ENCODE results near the gene ADGRV1. TPM values are rescaled to one million over a fixed set of nuclear protein-coding genes. Genes with fewer than 3 reads are reported as not detected.
A peak's percentile ranks its signal among the peaks of the same experiment; 100 is the strongest.

The ADGRV1 gene
- under 1 TPM; 0.44 to 0.52 TPM for total RNA-seq
- total RNA-seq: 0.58 to 0.83 reads per million in 2 donors

- H3K27ac Mint-ChIP-seq: no peak within 1 kb of the TSS
- peaks cover 77% of the 10 kb centered on the region for H3K27me3 Mint-ChIP-seq
- DNase-seq: no peak
Measured at GRCh38 chr5:90558344-90559192, at the start of gene ADGRV1. Gene ADGRV1, plus strand, starts transcription at chr5:90558797. Its CDS starts 99 bp downstream, at chr5:90558896.

GRCh38 chr5:90510438-90510837, 48.2 kb upstream of the ADGRV1 start:
- H3K27ac Mint-ChIP-seq: no peak overlapping the region
- peaks cover 7% of the 10 kb centered on the region for H3K36me3 Mint-ChIP-seq (ENCODE audit: low read depth)
- DNase-seq (no peak), ATAC-seq (no peak)
- H3K9me3 ChIP-seq (ENCODE audit: control insufficient read depth, low read length, poor library complexity, severe bottlenecking): no peaks in the 10 kb centered on the region
- H3K4me3 Mint-ChIP-seq: no peak overlapping the region
- no peaks in the 10 kb centered on the region for H3K27me3 Mint-ChIP-seq
- H3K4me1 Mint-ChIP-seq: peaks cover 8% of the 10 kb centered on the region

More at GRCh38 chr5:90558344-90559192, at the start of gene ADGRV1:
- Mint-ChIP-seq H3K36me3 (ENCODE audit: low read depth) (no peaks in the 10 kb centered on the region), H3K4me3 (peak within 1 kb of the TSS; percentile 86), H3K4me1 (peaks cover 15% of the 10 kb centered on the region)
- no peaks in the 10 kb centered on the region for H3K9me3 ChIP-seq (ENCODE audit: control insufficient read depth, low read length, poor library complexity, severe bottlenecking)
- ATAC-seq: peak; percentile 47

GRCh38 chr5:90514520-90514919, 44.1 kb upstream of the ADGRV1 start:
- H3K4me1 Mint-ChIP-seq: peaks cover 4% of the 10 kb centered on the region
- DNase-seq: no peak
- no peaks in the 10 kb centered on the region for H3K27me3 Mint-ChIP-seq

GRCh38 chr5:90518661-90519060, 39.9 kb upstream of the ADGRV1 start:
- Mint-ChIP-seq H3K4me3 (peak overlapping the region; percentile 25), H3K27me3 (no peaks in the 10 kb centered on the region), H3K36me3 (ENCODE audit: low read depth) (peaks cover 22% of the 10 kb centered on the region), H3K4me1 (peaks cover 14% of the 10 kb centered on the region), H3K27ac (no peak overlapping the region)
- DNase-seq (no peak), ATAC-seq (no peak)
- no peaks in the 10 kb centered on the region for H3K9me3 ChIP-seq (ENCODE audit: control insufficient read depth, low read length, poor library complexity, severe bottlenecking)

More at GRCh38 chr5:90514520-90514919, 44.1 kb upstream of the ADGRV1 start:
- H3K9me3 ChIP-seq (ENCODE audit: control insufficient read depth, low read length, poor library complexity, severe bottlenecking): no peaks in the 10 kb centered on the region
- H3K27ac Mint-ChIP-seq: no peak overlapping the region
- H3K36me3 Mint-ChIP-seq (ENCODE audit: low read depth): peaks cover 14% of the 10 kb centered on the region
- H3K4me3 Mint-ChIP-seq: no peak overlapping the region
- ATAC-seq: no peak

GRCh38 chr5:90519081-90519480, 39.5 kb upstream of the ADGRV1 start:
- no peaks in the 10 kb centered on the region for H3K27me3 Mint-ChIP-seq
- no peak for DNase-seq
- no peak for ATAC-seq
- peaks cover 14% of the 10 kb centered on the region for H3K4me1 Mint-ChIP-seq
- H3K27ac Mint-ChIP-seq: no peak overlapping the region
- no peaks in the 10 kb centered on the region for H3K9me3 ChIP-seq (ENCODE audit: control insufficient read depth, low read length, poor library complexity, severe bottlenecking)
- H3K36me3 Mint-ChIP-seq (ENCODE audit: low read depth): peaks cover 22% of the 10 kb centered on the region
- H3K4me3 Mint-ChIP-seq: peak overlapping the region; percentile 25

- peaks cover 15% of the 10 kb centered on the region for H3K27me3 Mint-ChIP-seq
- peak; percentile 19 for ATAC-seq
- H3K9me3 ChIP-seq (ENCODE audit: control insufficient read depth, low read length, poor library complexity, severe bottlenecking): no peaks in the 10 kb centered on the region
- H3K4me3 Mint-ChIP-seq: peak overlapping the region; percentile 96
- H3K4me1 Mint-ChIP-seq: peaks cover 22% of the 10 kb centered on the region
- no peak for DNase-seq
- H3K27ac Mint-ChIP-seq: peak overlapping the region; percentile 93
- peaks cover 6% of the 10 kb centered on the region for H3K36me3 Mint-ChIP-seq (ENCODE audit: low read depth)
Measured at GRCh38 chr5:90528601-90529193, 29.9 kb upstream of the ADGRV1 start.

- H3K9me3 ChIP-seq (ENCODE audit: control insufficient read depth, low read length, poor library complexity, severe bottlenecking): no peaks in the 10 kb centered on the region
- peak; percentile 92 for ATAC-seq
- H3K27me3 Mint-ChIP-seq: peaks cover 21% of the 10 kb centered on the region
- H3K4me1 Mint-ChIP-seq: peaks cover 22% of the 10 kb centered on the region
- peak within 1 kb of the TSS; percentile 96 for H3K4me3 Mint-ChIP-seq
- DNase-seq: peak; percentile 93 to 97 (median 96)
- peak within 1 kb of the TSS; percentile 93 for H3K27ac Mint-ChIP-seq
- peaks cover 8% of the 10 kb centered on the region for H3K36me3 Mint-ChIP-seq (ENCODE audit: low read depth)
Measured at GRCh38 chr5:90529194-90529938, 29.2 kb upstream of the ADGRV1 start, which contains the start of gene LYSMD3. Gene LYSMD3, minus strand, starts transcription at chr5:90529584. Its CDS starts 4,295 bp downstream, at chr5:90525289.

GRCh38 chr5:90529939-90530677, 28.5 kb upstream of the ADGRV1 start:
- peak in 2 of 3 donors; percentile 17 to 33 for DNase-seq
- peak overlapping the region; percentile 96 for H3K4me3 Mint-ChIP-seq
- H3K36me3 Mint-ChIP-seq (ENCODE audit: low read depth): peaks cover 8% of the 10 kb centered on the region
- ATAC-seq: peak; percentile 64
- H3K27me3 Mint-ChIP-seq: peaks cover 23% of the 10 kb centered on the region
- H3K9me3 ChIP-seq (ENCODE audit: control insufficient read depth, low read length, poor library complexity, severe bottlenecking): no peaks in the 10 kb centered on the region
- H3K4me1 Mint-ChIP-seq: peaks cover 20% of the 10 kb centered on the region
- peak overlapping the region; percentile 93 for H3K27ac Mint-ChIP-seq

GRCh38 chr5:90530736-90531487, 27.7 kb upstream of the ADGRV1 start:
- Mint-ChIP-seq H3K4me1 (peaks cover 20% of the 10 kb centered on the region), H3K36me3 (ENCODE audit: low read depth) (peaks cover 8% of the 10 kb centered on the region), H3K27ac (peak overlapping the region; percentile 93), H3K27me3 (peaks cover 31% of the 10 kb centered on the region), H3K4me3 (peak overlapping the region; percentile 96)
- DNase-seq (no peak), ATAC-seq (no peak)
- H3K9me3 ChIP-seq (ENCODE audit: control insufficient read depth, low read length, poor library complexity, severe bottlenecking): no peaks in the 10 kb centered on the region

GRCh38 chr5:90533794-90534193, 24.8 kb upstream of the ADGRV1 start:
- Mint-ChIP-seq H3K36me3 (ENCODE audit: low read depth) (peaks cover 3% of the 10 kb centered on the region), H3K27me3 (peaks cover 47% of the 10 kb centered on the region), H3K4me3 (no peak overlapping the region), H3K27ac (peak overlapping the region; percentile 60), H3K4me1 (no peaks in the 10 kb centered on the region)
- ATAC-seq: no peak
- no peaks in the 10 kb centered on the region for H3K9me3 ChIP-seq (ENCODE audit: control insufficient read depth, low read length, poor library complexity, severe bottlenecking)
- DNase-seq: no peak

- H3K27ac Mint-ChIP-seq: no peak overlapping the region
- peaks cover 56% of the 10 kb centered on the region for H3K27me3 Mint-ChIP-seq
Measured at GRCh38 chr5:90534922-90535321, 23.7 kb upstream of the ADGRV1 start.

More at GRCh38 chr5:90534922-90535321, 23.7 kb upstream of the ADGRV1 start:
- ATAC-seq: no peak
- H3K4me3 Mint-ChIP-seq: no peak overlapping the region
- H3K36me3 Mint-ChIP-seq (ENCODE audit: low read depth): peaks cover 3% of the 10 kb centered on the region
- H3K9me3 ChIP-seq (ENCODE audit: control insufficient read depth, low read length, poor library complexity, severe bottlenecking): no peaks in the 10 kb centered on the region
- no peak for DNase-seq
- H3K4me1 Mint-ChIP-seq: no peaks in the 10 kb centered on the region

Data from T-helper 17 cell (primary cell).